GM18511 (cell line): ENCODE data around the gene MYBPC2.

Experiments
- ATAC-seq: cut with Tn5 transposase; IDR thresholded peaks from one replicate; pipeline ENCODE4 v1.9.1; 2021; ENCODE audit warnings: mild to moderate bottlenecking, moderate library complexity; ENCODE audit not compliant: unreplicated experiment

The MYBPC2 gene

DNA sequence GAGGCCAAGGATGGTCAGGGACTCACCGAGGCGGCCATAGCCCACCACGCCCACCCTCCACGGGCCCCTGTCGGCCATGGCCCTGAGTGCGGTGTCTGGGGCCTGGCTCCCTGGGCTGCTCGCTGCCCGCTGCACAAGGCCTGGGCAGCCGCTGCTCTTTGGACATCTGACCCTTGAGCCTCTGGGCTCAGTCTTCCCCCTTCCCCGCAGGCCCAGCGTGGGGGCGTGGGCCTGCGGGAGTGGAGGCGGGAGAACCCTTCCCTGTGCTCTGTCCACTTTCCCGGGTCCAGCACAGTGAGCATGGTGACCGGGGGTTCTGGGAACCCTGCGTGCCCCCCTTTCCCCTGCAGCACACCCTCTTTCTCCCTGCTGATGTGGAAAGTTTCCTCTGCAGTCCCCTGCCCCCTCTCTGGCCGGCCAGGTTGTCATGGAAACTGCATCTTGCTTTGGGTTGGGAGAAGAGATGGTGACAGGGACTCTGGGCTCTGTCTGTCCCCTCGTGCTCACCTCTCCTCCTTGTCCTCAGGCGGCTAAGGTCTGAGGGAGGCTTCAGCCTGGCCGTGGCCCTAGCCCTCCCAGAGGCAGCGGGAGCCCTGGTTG, 81.2 kb downstream of the MYBPC2 start, which contains the start of gene ASPDH:
Gene ASPDH, minus strand, starts transcription at position 168 of the 600 bp plus-strand sequence. Its CDS starts 90 bp downstream, at position 78.
- no peak for ATAC-seq

GRCh38 chr19:50514346-50515167, 81.9 kb downstream of the MYBPC2 start:
- ATAC-seq, result no peak

- ATAC-seq, result no peak
These were observed 82.5 kb downstream of the MYBPC2 start for GRCh38 chr19:50515168-50515561.
